Testis (tissue), 3 donors: Measurements from ENCODE around the gene SLC16A14. TPM values are rescaled to one million over a fixed set of nuclear protein-coding genes. Genes with fewer than 3 reads are reported as not detected.

Experiments
- DNase-seq: peaks from one replicate; pipeline ENCODE4 v3.0.0-alpha.2; 2019
- H3K27ac ChIP-seq, 2 donors: fragments of 200-600 bp; sonication (generic); one replicate each; pipeline ENCODE4 v1.5.1; 2019
- H3K27me3 ChIP-seq: fragments of 200-600 bp; sonication (generic); one replicate; pipeline ENCODE4 v1.5.1; 2019
- H3K36me3 ChIP-seq: fragments of 200-600 bp; sonication (generic); one replicate; pipeline ENCODE4 v1.5.1; 2017; ENCODE audit warnings: low read depth; ENCODE audit errors: missing control alignments
- H3K4me1 ChIP-seq: fragments of 200-600 bp; sonication (generic); one replicate; pipeline ENCODE4 v1.5.1; 2019
- H3K4me3 ChIP-seq, 2 donors: fragments of 200-600 bp; sonication (generic); one replicate each; pipeline ENCODE4 v1.5.1; 2017 to 2019
- H3K9me3 ChIP-seq: fragments of 200-600 bp; sonication (generic); one replicate; pipeline ENCODE4 v1.5.1; 2017
- POLR2A ChIP-seq: fragments of 450-650 bp; IDR thresholded peaks from one replicate; pipeline ENCODE4 v1.6.1; 2017; ENCODE audit warnings: antibody characterized with exemption, mild to moderate bottlenecking, moderate library complexity
- WGBS, 2 donors: methylation state at CpG; one replicate each; pipeline ENCODE4 v1.1.5; 2018; 5-methylcytosine and 5-hydroxymethylcytosine counted together
- intact Hi-C: fragments of 100-400 bp; cut with DNase I; formaldehyde crosslinking; loops from one replicate; pipeline ENCODE4 v1.15.1; 2023; ENCODE audit warnings: low total_unique reads
- polyA plus RNA-seq: library from polyadenylated mRNA; stranded (reverse); fragments of 350-450 nt; fragmentation: Illumina TruSeq; extraction: RNeasy Lipid Tissue Mini Kit (QIAGEN cat#74804); gene quantifications from one replicate; pipeline ENCODE4 v1.2.3, GENCODE V29; 2014; ENCODE audit warnings: low read depth, low replicate concordance; ENCODE audit not compliant: insufficient read depth
- total RNA-seq, 2 donors: library from RNA; depleted of rRNA; stranded (reverse); fragments of >200 nt; gene quantifications; one replicate each; pipeline ENCODE4 v1.2.3, GENCODE V29; 2016
- TF ChIP-seq, protein P1 (sequence below), 3 experiments: fragments of 450-650 bp in 2 of 3; fragments of 200-600 bp in 1 of 3; sonication (generic) in 1 of 3; IDR thresholded peaks; one replicate each; pipeline ENCODE4 v1.5.1; 2016 to 2019; ENCODE audit warnings: antibody characterized with exemption in 3 of 3, mild to moderate bottlenecking in 2 of 3, moderate library complexity in 1 of 3

SLC16A14 gene
- total and polyA plus RNA-seq, 3 donors from 2014 or later, result 1.4 to 2.8 (median 2.0) TPM

DNA sequence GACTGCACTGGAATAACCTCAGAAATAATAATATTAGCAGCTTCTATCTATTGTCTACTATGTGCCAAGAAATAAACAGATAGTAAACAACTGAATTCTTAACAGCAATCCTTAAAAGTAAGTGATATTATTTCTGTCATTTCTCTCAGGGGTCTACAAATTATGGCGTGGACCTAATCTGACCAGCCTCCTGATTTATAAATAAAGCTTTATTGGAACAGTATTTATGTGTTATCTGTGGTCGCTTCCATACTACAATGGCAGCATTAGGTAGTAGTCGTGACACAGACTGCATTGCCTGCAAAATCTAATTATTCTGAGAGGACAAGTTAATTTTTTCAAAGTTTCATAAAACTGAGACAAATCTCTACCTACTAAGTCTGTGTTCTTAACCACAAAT lies 49.0 kb downstream of the SLC16A14 start:
- WGBS, 2 donors, result 87 to 92% methylated on average over 3 of the region's 3 CpGs
- Histone ChIP-seq H3K27me3 (no peaks in the 10 kb centered on the region), H3K4me3 (no peak overlapping the region), H3K27ac (no peak overlapping the region), H3K9me3 (no peaks in the 10 kb centered on the region), H3K36me3 (no peaks in the 10 kb centered on the region), H3K4me1 (no peaks in the 10 kb centered on the region)
- intact Hi-C loops, result no loop called here
- no peak for TF ChIP-seq POLR2A
- TF ChIP-seq, protein P1, sequence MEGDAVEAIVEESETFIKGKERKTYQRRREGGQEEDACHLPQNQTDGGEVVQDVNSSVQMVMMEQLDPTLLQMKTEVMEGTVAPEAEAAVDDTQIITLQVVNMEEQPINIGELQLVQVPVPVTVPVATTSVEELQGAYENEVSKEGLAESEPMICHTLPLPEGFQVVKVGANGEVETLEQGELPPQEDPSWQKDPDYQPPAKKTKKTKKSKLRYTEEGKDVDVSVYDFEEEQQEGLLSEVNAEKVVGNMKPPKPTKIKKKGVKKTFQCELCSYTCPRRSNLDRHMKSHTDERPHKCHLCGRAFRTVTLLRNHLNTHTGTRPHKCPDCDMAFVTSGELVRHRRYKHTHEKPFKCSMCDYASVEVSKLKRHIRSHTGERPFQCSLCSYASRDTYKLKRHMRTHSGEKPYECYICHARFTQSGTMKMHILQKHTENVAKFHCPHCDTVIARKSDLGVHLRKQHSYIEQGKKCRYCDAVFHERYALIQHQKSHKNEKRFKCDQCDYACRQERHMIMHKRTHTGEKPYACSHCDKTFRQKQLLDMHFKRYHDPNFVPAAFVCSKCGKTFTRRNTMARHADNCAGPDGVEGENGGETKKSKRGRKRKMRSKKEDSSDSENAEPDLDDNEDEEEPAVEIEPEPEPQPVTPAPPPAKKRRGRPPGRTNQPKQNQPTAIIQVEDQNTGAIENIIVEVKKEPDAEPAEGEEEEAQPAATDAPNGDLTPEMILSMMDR (IDR thresholded peaks at IDR 0.05), result no peak
- no peak for DNase-seq

DNA sequence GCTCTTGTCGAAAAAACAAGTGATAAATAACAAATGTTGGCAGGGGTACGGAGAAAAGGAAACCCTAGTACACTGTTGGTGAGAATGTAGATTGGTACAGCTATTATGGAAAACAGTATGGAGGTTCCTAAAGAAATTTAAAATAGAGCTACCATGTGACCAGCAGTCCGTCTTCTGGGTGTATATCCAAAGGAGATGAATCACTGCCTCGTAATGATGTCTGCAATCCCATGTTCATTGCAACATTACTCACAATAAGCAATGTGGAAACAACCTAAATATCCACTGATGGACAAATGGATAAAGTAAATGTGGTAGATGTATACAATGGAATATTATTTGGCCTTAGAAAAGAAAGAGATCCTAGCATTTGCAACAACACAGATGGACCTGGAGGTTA lies 50.6 kb downstream of the SLC16A14 start:
- Histone ChIP-seq H3K27me3 (no peaks in the 10 kb centered on the region), H3K4me1 (no peaks in the 10 kb centered on the region), H3K9me3 (no peaks in the 10 kb centered on the region), H3K27ac (no peak overlapping the region), H3K36me3 (no peaks in the 10 kb centered on the region), H3K4me3 (no peak overlapping the region)
- 93 to 98% methylated on average over 4 of the region's 4 CpGs for WGBS, 2 donors
- no peak for TF ChIP-seq POLR2A
- TF ChIP-seq, protein P1 (IDR thresholded peaks at IDR 0.05), result no peak
- intact Hi-C loops, result no loop called here
- no peak for DNase-seq

GRCh38 chr2:230016844-230017243 lies 51.9 kb downstream of the SLC16A14 start:
- Histone ChIP-seq H3K4me3 (no peak overlapping the region), H3K36me3 (no peaks in the 10 kb centered on the region), H3K27me3 (no peaks in the 10 kb centered on the region), H3K27ac (no peak overlapping the region), H3K4me1 (no peaks in the 10 kb centered on the region), H3K9me3 (no peaks in the 10 kb centered on the region)
- TF ChIP-seq, protein P1 (IDR thresholded peaks at IDR 0.05), result no peak
- no peak for TF ChIP-seq POLR2A
- intact Hi-C loops, result no loop called here
- DNase-seq, result no peak

DNA sequence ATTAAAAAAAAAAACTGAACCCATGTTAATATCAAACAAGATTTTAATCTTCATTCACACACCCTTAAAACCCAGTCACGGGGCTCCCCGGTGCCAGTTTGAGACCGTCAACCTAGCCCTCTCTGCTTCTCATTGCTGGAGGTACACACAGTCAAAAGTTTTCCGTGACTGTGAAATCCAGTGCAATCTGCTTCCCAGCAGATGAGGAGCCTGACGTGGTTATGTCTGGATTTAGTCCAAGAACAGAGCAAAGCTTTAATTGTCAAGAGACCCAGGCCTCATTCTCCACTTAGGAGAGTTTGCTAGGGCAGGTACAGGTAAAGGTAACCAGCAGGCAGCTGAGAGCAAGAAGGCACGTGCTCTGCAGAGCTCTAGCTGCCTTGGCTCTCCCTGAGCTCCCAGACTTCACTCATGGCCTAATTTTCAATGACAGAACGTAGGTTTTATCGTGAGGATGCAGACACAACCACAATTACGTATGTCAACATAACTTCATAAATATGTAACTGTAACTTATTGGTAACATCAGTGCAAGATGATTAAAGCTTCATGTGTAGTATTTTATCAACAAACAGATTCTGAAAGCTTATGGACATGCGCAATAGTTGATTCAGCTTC lies 56.3 kb downstream of the SLC16A14 start:
- no peak for DNase-seq
- Histone ChIP-seq H3K4me1 (peaks cover 6% of the 10 kb centered on the region), H3K27me3 (no peaks in the 10 kb centered on the region), H3K4me3 (no peak overlapping the region), H3K9me3 (no peaks in the 10 kb centered on the region), H3K27ac (no peak overlapping the region), H3K36me3 (no peaks in the 10 kb centered on the region)
- TF ChIP-seq, protein P1 (IDR thresholded peaks at IDR 0.05), result no peak
- TF ChIP-seq POLR2A, result no peak
- intact Hi-C loops, result no loop called here
- 93% methylated on average over 10 of the region's 10 CpGs for WGBS, 2 donors

DNA sequence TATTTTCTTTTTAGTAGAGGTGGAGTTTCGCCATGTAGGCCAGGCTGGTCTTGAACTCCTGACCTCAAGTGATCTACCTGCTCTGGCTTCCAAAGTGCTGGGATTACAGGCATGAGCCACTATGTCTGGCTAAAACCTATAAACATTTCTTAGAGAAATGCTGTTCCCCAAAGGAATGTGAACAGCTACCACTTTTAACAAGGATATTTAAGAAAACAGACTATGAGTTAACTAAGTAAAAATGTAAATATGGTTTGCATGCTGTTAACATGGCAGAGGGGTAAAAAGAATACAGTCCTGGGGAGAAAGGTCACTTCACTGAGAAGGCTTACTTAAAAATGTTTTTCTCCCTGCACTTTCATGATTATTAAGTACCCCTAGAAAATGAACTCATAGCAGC lies 57.1 kb downstream of the SLC16A14 start:
- Histone ChIP-seq H3K27me3 (no peaks in the 10 kb centered on the region), H3K27ac (no peak overlapping the region), H3K36me3 (no peaks in the 10 kb centered on the region), H3K9me3 (no peaks in the 10 kb centered on the region), H3K4me1 (peaks cover 6% of the 10 kb centered on the region), H3K4me3 (no peak overlapping the region)
- DNase-seq, result no peak
- WGBS, 2 donors, result 82 to 92% methylated on average over 1 of the region's 1 CpG
- intact Hi-C loops, result no loop called here
- no peak for TF ChIP-seq POLR2A
- TF ChIP-seq, protein P1 (IDR thresholded peaks at IDR 0.05), result no peak
